Liver (tissue), 3 donors: ENCODE results near the gene GABRR1.

Experiments used
- EGR1 ChIP-seq, 2 donors: IDR thresholded peaks; 2 replicates each; pipeline ENCODE4 v1.6.1; 2016 to 2018; ENCODE audit warnings: antibody characterized with exemption in 2 of 2, low read depth in 2 of 2
- FOXA1 ChIP-seq: IDR thresholded peaks from 2 replicates; pipeline ENCODE4 v1.6.1; 2016; ENCODE audit warnings: antibody characterized with exemption
- GABPA ChIP-seq, 2 donors: IDR thresholded peaks in 1 of 2; conservative IDR thresholded peaks in 1 of 2; 2 replicates each; pipeline ENCODE4 v1.6.1; 2016; ENCODE audit warnings: antibody characterized with exemption in 2 of 2, mild to moderate bottlenecking in 1 of 2, moderate library complexity in 1 of 2
- JUND ChIP-seq, 2 donors: IDR thresholded peaks; 2 replicates each; pipeline ENCODE4 v1.6.1; 2016; ENCODE audit warnings: antibody characterized with exemption in 2 of 2
- RXRA ChIP-seq, 2 donors: IDR thresholded peaks; 2 replicates each; pipeline ENCODE4 v1.6.1; 2017 to 2018; ENCODE audit warnings: antibody characterized with exemption in 2 of 2, mild to moderate bottlenecking in 1 of 2
- SP1 ChIP-seq: IDR thresholded peaks from 2 replicates; pipeline ENCODE4 v1.6.1; 2018; ENCODE audit warnings: antibody characterized with exemption, mild to moderate bottlenecking
- TAF1 ChIP-seq: conservative IDR thresholded peaks from 2 replicates; pipeline ENCODE4 v1.6.1; 2016; ENCODE audit warnings: antibody characterized with exemption, mild to moderate bottlenecking
- YY1 ChIP-seq: IDR thresholded peaks from 2 replicates; pipeline ENCODE4 v1.6.1; 2016; ENCODE audit warnings: antibody characterized with exemption, mild to moderate bottlenecking
- TF ChIP-seq, protein P1 (sequence below): fragments of 150-350 bp; IDR thresholded peaks from 2 replicates; pipeline ENCODE4 v1.5.1; 2017; ENCODE audit warnings: improper control_type of control experiment, low read depth, low read length; ENCODE audit not compliant: missing input control
- TF ChIP-seq, protein P2 (sequence below): IDR thresholded peaks from 2 replicates; pipeline ENCODE4 v1.6.1; 2016; ENCODE audit warnings: antibody characterized with exemption, mild to moderate bottlenecking
- TF ChIP-seq, protein P3 (sequence below): IDR thresholded peaks from 2 replicates; pipeline ENCODE4 v1.6.1; 2016; ENCODE audit warnings: antibody characterized with exemption
- TF ChIP-seq, protein P4 (sequence below): IDR thresholded peaks from 2 replicates; pipeline ENCODE4 v1.6.1; 2016; ENCODE audit warnings: antibody characterized with exemption
- TF ChIP-seq, protein P5 (sequence below): IDR thresholded peaks from 2 replicates; pipeline ENCODE4 v1.6.1; 2016; ENCODE audit warnings: antibody characterized with exemption
- donor health status: healthy.
- donor health status: healthy.

DNA sequence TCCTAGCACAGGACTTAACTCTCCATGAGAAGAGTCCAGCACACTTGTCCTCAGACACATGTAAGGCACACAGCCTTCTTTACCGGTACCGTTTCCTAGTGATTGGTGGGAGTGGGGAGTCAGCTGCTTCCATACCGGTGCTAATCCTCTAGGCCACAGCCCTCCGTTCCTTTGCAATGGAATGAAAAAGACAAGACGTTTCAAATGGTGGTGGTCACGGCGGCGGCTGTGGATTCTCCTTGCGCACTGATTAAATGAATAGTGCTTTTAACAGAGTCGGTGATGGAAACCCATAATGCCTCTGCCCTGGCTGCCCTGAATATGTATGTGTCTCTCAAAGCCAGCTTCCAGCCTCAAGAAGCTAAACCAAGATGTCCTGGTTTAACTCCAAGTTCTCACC is 34.8 kb upstream of the GABRR1 start:
- TF ChIP-seq, protein P1, sequence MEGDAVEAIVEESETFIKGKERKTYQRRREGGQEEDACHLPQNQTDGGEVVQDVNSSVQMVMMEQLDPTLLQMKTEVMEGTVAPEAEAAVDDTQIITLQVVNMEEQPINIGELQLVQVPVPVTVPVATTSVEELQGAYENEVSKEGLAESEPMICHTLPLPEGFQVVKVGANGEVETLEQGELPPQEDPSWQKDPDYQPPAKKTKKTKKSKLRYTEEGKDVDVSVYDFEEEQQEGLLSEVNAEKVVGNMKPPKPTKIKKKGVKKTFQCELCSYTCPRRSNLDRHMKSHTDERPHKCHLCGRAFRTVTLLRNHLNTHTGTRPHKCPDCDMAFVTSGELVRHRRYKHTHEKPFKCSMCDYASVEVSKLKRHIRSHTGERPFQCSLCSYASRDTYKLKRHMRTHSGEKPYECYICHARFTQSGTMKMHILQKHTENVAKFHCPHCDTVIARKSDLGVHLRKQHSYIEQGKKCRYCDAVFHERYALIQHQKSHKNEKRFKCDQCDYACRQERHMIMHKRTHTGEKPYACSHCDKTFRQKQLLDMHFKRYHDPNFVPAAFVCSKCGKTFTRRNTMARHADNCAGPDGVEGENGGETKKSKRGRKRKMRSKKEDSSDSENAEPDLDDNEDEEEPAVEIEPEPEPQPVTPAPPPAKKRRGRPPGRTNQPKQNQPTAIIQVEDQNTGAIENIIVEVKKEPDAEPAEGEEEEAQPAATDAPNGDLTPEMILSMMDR = no peak
- TF ChIP-seq, protein P2, sequence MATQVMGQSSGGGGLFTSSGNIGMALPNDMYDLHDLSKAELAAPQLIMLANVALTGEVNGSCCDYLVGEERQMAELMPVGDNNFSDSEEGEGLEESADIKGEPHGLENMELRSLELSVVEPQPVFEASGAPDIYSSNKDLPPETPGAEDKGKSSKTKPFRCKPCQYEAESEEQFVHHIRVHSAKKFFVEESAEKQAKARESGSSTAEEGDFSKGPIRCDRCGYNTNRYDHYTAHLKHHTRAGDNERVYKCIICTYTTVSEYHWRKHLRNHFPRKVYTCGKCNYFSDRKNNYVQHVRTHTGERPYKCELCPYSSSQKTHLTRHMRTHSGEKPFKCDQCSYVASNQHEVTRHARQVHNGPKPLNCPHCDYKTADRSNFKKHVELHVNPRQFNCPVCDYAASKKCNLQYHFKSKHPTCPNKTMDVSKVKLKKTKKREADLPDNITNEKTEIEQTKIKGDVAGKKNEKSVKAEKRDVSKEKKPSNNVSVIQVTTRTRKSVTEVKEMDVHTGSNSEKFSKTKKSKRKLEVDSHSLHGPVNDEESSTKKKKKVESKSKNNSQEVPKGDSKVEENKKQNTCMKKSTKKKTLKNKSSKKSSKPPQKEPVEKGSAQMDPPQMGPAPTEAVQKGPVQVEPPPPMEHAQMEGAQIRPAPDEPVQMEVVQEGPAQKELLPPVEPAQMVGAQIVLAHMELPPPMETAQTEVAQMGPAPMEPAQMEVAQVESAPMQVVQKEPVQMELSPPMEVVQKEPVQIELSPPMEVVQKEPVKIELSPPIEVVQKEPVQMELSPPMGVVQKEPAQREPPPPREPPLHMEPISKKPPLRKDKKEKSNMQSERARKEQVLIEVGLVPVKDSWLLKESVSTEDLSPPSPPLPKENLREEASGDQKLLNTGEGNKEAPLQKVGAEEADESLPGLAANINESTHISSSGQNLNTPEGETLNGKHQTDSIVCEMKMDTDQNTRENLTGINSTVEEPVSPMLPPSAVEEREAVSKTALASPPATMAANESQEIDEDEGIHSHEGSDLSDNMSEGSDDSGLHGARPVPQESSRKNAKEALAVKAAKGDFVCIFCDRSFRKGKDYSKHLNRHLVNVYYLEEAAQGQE = no peak
- TF ChIP-seq FOXA1 (no peak), YY1 (no peak), GABPA (IDR thresholded peaks at IDR 0.05 in 1 of 2, conservative IDR thresholded peaks at IDR 0.05 in 1 of 2) (no peak), TAF1 (no peak), SP1 (no peak), RXRA (IDR thresholded peaks at IDR 0.05) (no peak), EGR1 (IDR thresholded peaks at IDR 0.05; ENCODE audit: low read depth in 2 of 2) (no peak), JUND (IDR thresholded peaks at IDR 0.05) (no peak)
- TF ChIP-seq, protein P3, sequence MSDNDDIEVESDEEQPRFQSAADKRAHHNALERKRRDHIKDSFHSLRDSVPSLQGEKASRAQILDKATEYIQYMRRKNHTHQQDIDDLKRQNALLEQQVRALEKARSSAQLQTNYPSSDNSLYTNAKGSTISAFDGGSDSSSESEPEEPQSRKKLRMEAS = no peak
- TF ChIP-seq, protein P4, sequence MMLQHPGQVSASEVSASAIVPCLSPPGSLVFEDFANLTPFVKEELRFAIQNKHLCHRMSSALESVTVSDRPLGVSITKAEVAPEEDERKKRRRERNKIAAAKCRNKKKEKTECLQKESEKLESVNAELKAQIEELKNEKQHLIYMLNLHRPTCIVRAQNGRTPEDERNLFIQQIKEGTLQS = no peak
- TF ChIP-seq, protein P5, sequence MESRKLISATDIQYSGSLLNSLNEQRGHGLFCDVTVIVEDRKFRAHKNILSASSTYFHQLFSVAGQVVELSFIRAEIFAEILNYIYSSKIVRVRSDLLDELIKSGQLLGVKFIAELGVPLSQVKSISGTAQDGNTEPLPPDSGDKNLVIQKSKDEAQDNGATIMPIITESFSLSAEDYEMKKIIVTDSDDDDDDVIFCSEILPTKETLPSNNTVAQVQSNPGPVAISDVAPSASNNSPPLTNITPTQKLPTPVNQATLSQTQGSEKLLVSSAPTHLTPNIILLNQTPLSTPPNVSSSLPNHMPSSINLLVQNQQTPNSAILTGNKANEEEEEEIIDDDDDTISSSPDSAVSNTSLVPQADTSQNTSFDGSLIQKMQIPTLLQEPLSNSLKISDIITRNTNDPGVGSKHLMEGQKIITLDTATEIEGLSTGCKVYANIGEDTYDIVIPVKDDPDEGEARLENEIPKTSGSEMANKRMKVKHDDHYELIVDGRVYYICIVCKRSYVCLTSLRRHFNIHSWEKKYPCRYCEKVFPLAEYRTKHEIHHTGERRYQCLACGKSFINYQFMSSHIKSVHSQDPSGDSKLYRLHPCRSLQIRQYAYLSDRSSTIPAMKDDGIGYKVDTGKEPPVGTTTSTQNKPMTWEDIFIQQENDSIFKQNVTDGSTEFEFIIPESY = no peak
